Gastroesophageal sphincter (tissue), 4 donors: Measurements from ENCODE around the gene TENT5C. TPM values are rescaled to one million over a fixed set of nuclear protein-coding genes. Genes with fewer than 3 reads are reported as not detected.

ENCODE experiments used
- ATAC-seq: fragments of 150-250 bp; one replicate; pipeline ENCODE4 v1.9.1; 2016; ENCODE audit warnings: mild to moderate bottlenecking, moderate library complexity
- H3K27ac ChIP-seq, 4 donors: fragments of 200-600 bp; sonication (generic) in 3 of 4; 1 replicate in 3 of 4; 2 replicates in 1 of 4; pipeline ENCODE4 v1.5.1; 2016 to 2019
- H3K27me3 ChIP-seq: fragments of 200-600 bp; sonication (generic); one replicate; pipeline ENCODE4 v1.5.1; 2019
- H3K36me3 ChIP-seq, 2 donors: fragments of 200-600 bp; sonication (generic); one replicate each; pipeline ENCODE4 v1.5.1; 2019; ENCODE audit warnings: control low read depth in 1 of 2
- H3K4me1 ChIP-seq, 3 donors: fragments of 200-600 bp; sonication (generic); 1 replicate in 2 of 3; 2 replicates in 1 of 3; pipeline ENCODE4 v1.5.1; 2016 to 2019; ENCODE audit warnings: control low read depth in 2 of 3
- H3K4me3 ChIP-seq, 2 donors: fragments of 200-600 bp; sonication (generic); one replicate each; pipeline ENCODE4 v1.5.1; 2019; ENCODE audit warnings: mild to moderate bottlenecking in 1 of 2, moderate library complexity in 1 of 2
- H3K9me3 ChIP-seq, 3 donors: fragments of 200-600 bp; sonication (generic); one replicate each; pipeline ENCODE4 v1.5.1; 2017 to 2019; ENCODE audit warnings: control low read depth in 2 of 3
- CTCF ChIP-seq, 4 experiments: fragments of 200-600 bp in 2 of 4; fragments of 450-650 bp in 2 of 4; sonication (generic) in 1 of 4; IDR thresholded peaks; one replicate each; pipeline ENCODE4 v1.5.1; 2017 to 2019; ENCODE audit warnings: antibody characterized with exemption in 4 of 4, mild to moderate bottlenecking in 2 of 4, moderate library complexity in 2 of 4
- EP300 ChIP-seq: sonication (generic); formaldehyde crosslinking; IDR thresholded peaks from one replicate; pipeline ENCODE4 v1.6.1; 2017; ENCODE audit warnings: antibody characterized with exemption, mild to moderate bottlenecking
- POLR2A ChIP-seq, 2 donors: fragments of 450-650 bp; IDR thresholded peaks; one replicate each; pipeline ENCODE4 v1.6.1; 2017; ENCODE audit warnings: antibody characterized with exemption in 2 of 2, mild to moderate bottlenecking in 2 of 2, moderate library complexity in 1 of 2
- POLR2AphosphoS5 ChIP-seq: sonication (generic); formaldehyde crosslinking; IDR thresholded peaks from one replicate; pipeline ENCODE4 v1.6.1; 2017; ENCODE audit warnings: antibody characterized with exemption
- WGBS, 2 donors: methylation state at CpG; one replicate each; pipeline ENCODE4 v1.1.5; 2018; ENCODE audit warnings: low coverage in 1 of 2; 5-methylcytosine and 5-hydroxymethylcytosine counted together
- total RNA-seq, 4 donors: library from RNA; depleted of rRNA; stranded (reverse); fragments of >200 nt; gene quantifications; one replicate each; pipeline ENCODE4 v1.1.0, GENCODE V29; 2016

TENT5C gene
- total RNA-seq, 4 donors from 2014 or later = 1.5 to 6.1 (median 3.2) TPM

DNA sequence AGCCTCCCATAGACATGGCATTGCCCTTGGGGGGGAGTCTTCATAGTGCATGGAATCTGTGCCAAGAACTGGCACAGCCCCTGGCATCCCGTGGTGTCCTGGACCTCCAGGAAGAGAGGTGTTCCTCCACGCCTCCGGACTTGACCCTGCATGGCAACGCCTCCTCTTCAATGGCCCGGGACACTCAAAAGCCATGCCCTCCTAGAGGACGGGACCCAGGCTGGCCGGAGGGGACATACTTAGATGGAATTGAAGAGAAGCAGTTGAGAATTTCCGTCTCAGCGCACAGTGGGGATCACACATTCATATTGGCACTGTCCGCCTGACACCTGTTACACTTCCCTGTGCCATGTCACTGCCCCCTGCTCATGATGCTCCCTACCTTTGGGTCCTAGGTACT is 38.4 kb upstream of the TENT5C start:
- no peak for ATAC-seq

DNA sequence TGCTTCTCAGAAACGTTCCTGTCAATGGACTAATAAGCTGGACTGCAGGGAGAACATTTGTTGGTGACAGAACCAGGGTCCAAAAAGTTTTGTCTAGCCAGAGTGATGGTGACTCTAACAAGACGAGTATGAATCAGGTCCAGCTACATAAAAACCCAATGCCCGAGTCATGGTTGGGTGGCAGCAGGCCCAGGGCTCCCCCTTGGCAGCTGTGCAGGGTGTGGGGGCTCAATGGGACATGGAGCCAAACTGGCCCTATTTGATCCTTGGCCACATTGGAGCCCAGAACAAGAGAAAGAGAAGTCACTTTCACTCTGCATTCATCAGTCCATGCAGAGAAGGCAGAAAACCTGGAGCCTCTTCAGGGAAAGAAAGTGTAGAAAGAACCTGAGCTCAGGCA is 37.9 kb upstream of the TENT5C start:
- peaks cover 0 to 7% (median 0%) of the 10 kb centered on the region in 3 donors for H3K4me1 ChIP-seq
- WGBS, 2 donors = 77 to 100% methylated on average over 1 to 3 of the region's 3 CpGs
- H3K27ac ChIP-seq = no peak overlapping the region
- H3K36me3 ChIP-seq = no peaks in the 10 kb centered on the region
- TF ChIP-seq CTCF (IDR thresholded peaks at IDR 0.05) = no peak
- H3K4me3 ChIP-seq = no peak overlapping the region
- no peak for ATAC-seq
- H3K27me3 ChIP-seq = no peaks in the 10 kb centered on the region
- no peaks in the 10 kb centered on the region for H3K9me3 ChIP-seq

More for the DNA sequence above, 38.4 kb upstream of the TENT5C start:
- Histone ChIP-seq H3K9me3 (no peaks in the 10 kb centered on the region), H3K36me3 (no peaks in the 10 kb centered on the region), H3K27me3 (no peaks in the 10 kb centered on the region), H3K4me3 (no peak overlapping the region), H3K27ac (no peak overlapping the region), H3K4me1 (peaks cover 0 to 7% (median 0%) of the 10 kb centered on the region in 3 donors)
- WGBS, 2 donors = 87 to 100% methylated on average over 3 of the region's 10 CpGs
- TF ChIP-seq CTCF (IDR thresholded peaks at IDR 0.05) = no peak
- no peak for TF ChIP-seq EP300
- TF ChIP-seq POLR2A (IDR thresholded peaks at IDR 0.05) = no peak
- TF ChIP-seq POLR2AphosphoS5 = no peak

DNA sequence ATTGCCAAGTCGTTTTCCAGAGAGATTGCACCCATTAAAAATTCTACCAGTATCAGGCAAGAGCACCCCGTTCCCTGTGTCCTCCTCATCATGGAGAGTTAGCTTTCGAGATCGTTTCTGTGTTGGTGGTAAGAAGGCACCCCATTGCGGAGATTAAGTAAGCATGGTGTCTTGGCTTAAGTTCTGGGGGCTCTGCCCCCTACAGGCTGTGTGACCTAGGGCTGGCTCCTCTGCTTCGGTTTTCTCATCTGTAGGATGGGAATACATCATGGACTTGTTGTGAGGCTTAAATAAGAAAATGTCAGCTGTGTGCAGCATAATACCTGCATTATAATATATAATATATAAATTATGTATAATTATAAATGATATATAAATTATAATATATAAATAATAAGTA is 36.8 kb upstream of the TENT5C start:
- peaks cover 0 to 7% (median 0%) of the 10 kb centered on the region in 3 donors for H3K4me1 ChIP-seq
- TF ChIP-seq POLR2AphosphoS5 (no peak), POLR2A (IDR thresholded peaks at IDR 0.05) (no peak), EP300 (no peak), CTCF (IDR thresholded peaks at IDR 0.05) (no peak)
- no peak overlapping the region for H3K4me3 ChIP-seq
- H3K27ac ChIP-seq = no peak overlapping the region
- WGBS, 2 donors = 88 to 90% methylated on average over 6 of the region's 6 CpGs
- no peaks in the 10 kb centered on the region for H3K9me3 ChIP-seq
- no peaks in the 10 kb centered on the region for H3K27me3 ChIP-seq
- ATAC-seq = no peak
- H3K36me3 ChIP-seq = no peaks in the 10 kb centered on the region

GRCh38 chr1:117569856-117570255 is 36.0 kb upstream of the TENT5C start:
- WGBS, 2 donors = 0 to 20% methylated on average over 1 to 3 of the region's 3 CpGs
- H3K4me1 ChIP-seq = peaks cover 0 to 7% (median 0%) of the 10 kb centered on the region in 3 donors
- no peak overlapping the region for H3K27ac ChIP-seq
- H3K9me3 ChIP-seq = no peaks in the 10 kb centered on the region
- no peak for ATAC-seq
- no peak for TF ChIP-seq CTCF (IDR thresholded peaks at IDR 0.05)
- TF ChIP-seq POLR2A (IDR thresholded peaks at IDR 0.05) = no peak
- TF ChIP-seq POLR2AphosphoS5 = no peak
- TF ChIP-seq EP300 = no peak
- no peaks in the 10 kb centered on the region for H3K36me3 ChIP-seq
- no peaks in the 10 kb centered on the region for H3K27me3 ChIP-seq
- no peak overlapping the region for H3K4me3 ChIP-seq

GRCh38 chr1:117570988-117571409 is 34.8 kb upstream of the TENT5C start:
- 93% methylated on average over 3 of the region's 8 CpGs for WGBS, 2 donors

More at GRCh38 chr1:117570988-117571409, 34.8 kb upstream of the TENT5C start:
- ATAC-seq = no peak
- Histone ChIP-seq H3K4me1 (peaks cover 0 to 7% (median 0%) of the 10 kb centered on the region in 3 donors), H3K4me3 (no peak overlapping the region), H3K27me3 (no peaks in the 10 kb centered on the region), H3K36me3 (no peaks in the 10 kb centered on the region), H3K9me3 (no peaks in the 10 kb centered on the region), H3K27ac (no peak overlapping the region)
- TF ChIP-seq EP300 = no peak
